DOHH2 (cell line): ENCODE data around the gene GRID2.

Experiments
- H3F3A ChIP-seq: fragments of 200-600 bp; sonication (generic), shearing (Covaris generic); 2 replicates; pipeline ENCODE4 v1.6.0; 2016; ENCODE audit warnings: antibody characterized with exemption, mild to moderate bottlenecking; ENCODE audit not compliant: control insufficient read depth, insufficient read depth
- H3K27ac ChIP-seq: fragments of 200-600 bp; sonication (generic); 2 replicates; pipeline ENCODE4 v1.5.1; 2014; ENCODE audit warnings: low read depth, mild to moderate bottlenecking, low read length, moderate library complexity
- H3K27me3 ChIP-seq: fragments of 200-600 bp; sonication (generic); 2 replicates; pipeline ENCODE4 v1.6.1; 2014; ENCODE audit warnings: mild to moderate bottlenecking, low read length, mixed read lengths; ENCODE audit not compliant: control insufficient read depth
- H3K36me3 ChIP-seq: fragments of 200-600 bp; sonication (generic); 2 replicates; pipeline ENCODE4 v1.6.1; 2014; ENCODE audit warnings: mild to moderate bottlenecking, low read length, moderate library complexity, mixed read lengths; ENCODE audit not compliant: control insufficient read depth
- H3K4me1 ChIP-seq: fragments of 200-600 bp; sonication (generic); 2 replicates; pipeline ENCODE4 v1.6.1; 2014; ENCODE audit warnings: mild to moderate bottlenecking, low read length, mixed read lengths; ENCODE audit not compliant: control insufficient read depth
- H3K4me2 ChIP-seq: fragments of 200-600 bp; sonication (generic); 2 replicates; pipeline ENCODE4 v1.6.0; 2014; ENCODE audit warnings: mild to moderate bottlenecking, low read length, moderate library complexity
- H3K4me3 ChIP-seq: fragments of 200-600 bp; sonication (generic); 2 replicates; pipeline ENCODE4 v1.5.1; 2014; ENCODE audit warnings: mild to moderate bottlenecking, low read length, mixed read lengths
- H3K79me2 ChIP-seq: fragments of 200-600 bp; sonication (generic); 2 replicates; pipeline ENCODE4 v1.6.1; 2014; ENCODE audit warnings: mild to moderate bottlenecking, low read length, mixed read lengths; ENCODE audit not compliant: control insufficient read depth
- H3K9me2 ChIP-seq: fragments of 200-600 bp; sonication (generic); replicated peaks from 2 replicates; pipeline ENCODE4 v1.6.1; 2014; ENCODE audit warnings: mild to moderate bottlenecking, low read length, mixed read lengths; ENCODE audit not compliant: control insufficient read depth
- H3K9me3 ChIP-seq: fragments of 200-600 bp; sonication (generic); 2 replicates; pipeline ENCODE4 v1.6.1; 2014; ENCODE audit warnings: antibody characterized with exemption, low read length, mixed read lengths; ENCODE audit not compliant: control insufficient read depth, insufficient read depth
- H4K20me1 ChIP-seq: fragments of 200-600 bp; sonication (generic); 2 replicates; pipeline ENCODE4 v1.6.0; 2014; ENCODE audit warnings: low read depth, mild to moderate bottlenecking, antibody characterized with exemption, low read length, moderate library complexity; ENCODE audit not compliant: control insufficient read depth, insufficient read depth
- EZH2phosphoT487 ChIP-seq: fragments of 200-600 bp; sonication (generic); IDR thresholded peaks from 2 replicates; pipeline ENCODE4 v1.6.1; 2017; ENCODE audit warnings: borderline replicate concordance, mild to moderate bottlenecking, antibody characterized with exemption, low read length, moderate library complexity, mixed read lengths
- TF ChIP-seq, protein P1 (sequence below): fragments of 200-600 bp; sonication (generic); IDR thresholded peaks from one replicate; pipeline ENCODE4 v1.5.1; 2014; ENCODE audit warnings: antibody characterized with exemption, mild to moderate bottlenecking, low read depth, low read length; ENCODE audit not compliant: poor library complexity, severe bottlenecking

GRID2 gene

DNA sequence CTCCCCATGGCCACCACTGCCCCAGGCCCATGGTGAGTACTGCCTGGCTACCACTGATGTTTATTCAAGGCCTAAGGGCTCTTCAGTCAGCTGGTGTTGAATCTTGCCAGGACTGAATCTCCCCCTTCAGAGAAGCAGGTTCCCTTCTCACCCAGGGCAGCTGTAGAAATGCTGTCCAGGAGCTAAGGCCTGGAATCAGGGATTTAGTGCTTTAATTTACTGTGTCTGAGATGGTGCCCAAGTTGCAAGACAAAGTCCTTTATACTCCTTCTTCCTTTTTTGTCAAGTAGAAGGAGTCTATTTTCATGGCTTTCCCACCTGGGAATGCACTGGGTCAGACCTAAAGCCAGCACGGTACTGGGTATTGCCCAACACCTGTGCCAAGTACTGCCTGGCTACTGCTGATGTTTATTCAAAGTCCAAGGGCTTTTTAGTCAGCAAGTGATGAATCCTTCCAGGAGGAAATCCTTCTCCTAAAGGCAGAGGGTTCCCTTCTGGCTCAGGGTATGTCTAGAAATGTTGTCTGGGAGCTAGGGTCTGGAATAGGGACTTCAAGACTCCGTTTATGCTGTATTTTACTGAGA is 1407.2 kb downstream of the GRID2 start:
- TF ChIP-seq, protein P1, sequence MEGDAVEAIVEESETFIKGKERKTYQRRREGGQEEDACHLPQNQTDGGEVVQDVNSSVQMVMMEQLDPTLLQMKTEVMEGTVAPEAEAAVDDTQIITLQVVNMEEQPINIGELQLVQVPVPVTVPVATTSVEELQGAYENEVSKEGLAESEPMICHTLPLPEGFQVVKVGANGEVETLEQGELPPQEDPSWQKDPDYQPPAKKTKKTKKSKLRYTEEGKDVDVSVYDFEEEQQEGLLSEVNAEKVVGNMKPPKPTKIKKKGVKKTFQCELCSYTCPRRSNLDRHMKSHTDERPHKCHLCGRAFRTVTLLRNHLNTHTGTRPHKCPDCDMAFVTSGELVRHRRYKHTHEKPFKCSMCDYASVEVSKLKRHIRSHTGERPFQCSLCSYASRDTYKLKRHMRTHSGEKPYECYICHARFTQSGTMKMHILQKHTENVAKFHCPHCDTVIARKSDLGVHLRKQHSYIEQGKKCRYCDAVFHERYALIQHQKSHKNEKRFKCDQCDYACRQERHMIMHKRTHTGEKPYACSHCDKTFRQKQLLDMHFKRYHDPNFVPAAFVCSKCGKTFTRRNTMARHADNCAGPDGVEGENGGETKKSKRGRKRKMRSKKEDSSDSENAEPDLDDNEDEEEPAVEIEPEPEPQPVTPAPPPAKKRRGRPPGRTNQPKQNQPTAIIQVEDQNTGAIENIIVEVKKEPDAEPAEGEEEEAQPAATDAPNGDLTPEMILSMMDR, result no peak
- TF ChIP-seq EZH2phosphoT487, result no peak
- Histone ChIP-seq H3K27me3 (no peaks in the 10 kb centered on the region), H3K79me2 (no peaks in the 10 kb centered on the region), H3K4me3 (no peak overlapping the region), H3K9me2 (no peaks in the 10 kb centered on the region), H3K9me3 (no peaks in the 10 kb centered on the region), H3F3A (no peaks in the 10 kb centered on the region), H3K4me2 (no peak overlapping the region), H3K36me3 (no peaks in the 10 kb centered on the region), H4K20me1 (no peaks in the 10 kb centered on the region), H3K27ac (no peak overlapping the region), H3K4me1 (no peaks in the 10 kb centered on the region)

DNA sequence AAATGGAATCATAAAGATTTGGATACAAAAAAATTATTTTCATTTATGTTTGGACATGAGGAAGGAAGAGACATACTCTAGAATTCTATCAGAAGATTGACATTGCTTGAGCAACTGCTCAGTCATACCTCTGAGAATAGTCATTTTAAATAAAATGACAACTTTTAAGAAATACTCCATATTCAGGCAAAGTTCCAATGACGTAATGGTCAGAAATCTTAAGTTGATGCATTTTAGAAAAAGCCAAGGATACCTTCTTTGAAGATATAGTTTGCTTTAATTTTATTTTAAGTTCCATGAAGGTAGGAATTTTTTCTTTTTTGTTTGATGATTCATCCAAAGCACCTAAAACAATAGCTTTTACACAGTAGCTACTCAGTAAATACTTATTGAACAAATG is 1414.5 kb downstream of the GRID2 start:
- Histone ChIP-seq H3K4me3 (no peak overlapping the region), H3F3A (no peaks in the 10 kb centered on the region), H3K9me3 (no peaks in the 10 kb centered on the region), H3K9me2 (no peaks in the 10 kb centered on the region), H3K36me3 (no peaks in the 10 kb centered on the region), H3K4me1 (no peaks in the 10 kb centered on the region), H3K27ac (no peak overlapping the region), H3K27me3 (no peaks in the 10 kb centered on the region), H4K20me1 (no peaks in the 10 kb centered on the region), H3K4me2 (no peak overlapping the region), H3K79me2 (no peaks in the 10 kb centered on the region)
- TF ChIP-seq, protein P1, result no peak
- no peak for TF ChIP-seq EZH2phosphoT487

DNA sequence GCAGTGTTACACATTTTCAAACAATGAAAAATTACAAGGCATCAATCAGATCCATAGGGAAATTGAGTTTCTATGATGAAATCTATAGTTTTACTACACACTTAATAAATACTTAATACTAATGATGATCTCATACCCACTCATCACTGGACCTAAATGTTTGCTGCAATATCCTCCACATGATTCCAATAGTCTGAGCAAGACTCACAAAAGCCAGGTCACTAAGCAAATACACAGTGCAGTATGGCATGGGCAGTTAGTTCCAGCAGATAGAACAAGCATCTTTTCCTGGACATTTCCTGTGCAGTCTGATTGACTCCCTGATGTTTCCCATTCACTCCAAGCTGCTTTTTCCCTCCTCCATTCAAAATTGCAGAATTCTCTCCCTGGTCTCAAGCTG is 1415.8 kb downstream of the GRID2 start:
- H3K36me3 ChIP-seq, result no peaks in the 10 kb centered on the region
- no peak overlapping the region for H3K27ac ChIP-seq
- TF ChIP-seq EZH2phosphoT487, result no peak
- TF ChIP-seq, protein P1, result no peak
- H3F3A ChIP-seq, result no peaks in the 10 kb centered on the region
- no peaks in the 10 kb centered on the region for H3K9me3 ChIP-seq
- H3K4me3 ChIP-seq, result no peak overlapping the region
- no peaks in the 10 kb centered on the region for H3K4me1 ChIP-seq
- H4K20me1 ChIP-seq, result no peaks in the 10 kb centered on the region
- H3K27me3 ChIP-seq, result no peaks in the 10 kb centered on the region
- H3K9me2 ChIP-seq, result no peaks in the 10 kb centered on the region
- H3K79me2 ChIP-seq, result no peaks in the 10 kb centered on the region
- H3K4me2 ChIP-seq, result no peak overlapping the region
